Fibroblast of lung (primary cell): ENCODE results near the gene MYL6.

ENCODE experiments used
- EZH2 ChIP-seq: IDR thresholded peaks from 2 replicates; pipeline ENCODE4 v1.5.1; 2012; ENCODE audit warnings: low read length, control low read depth, mild to moderate bottlenecking; ENCODE audit errors: missing control alignments
- TF ChIP-seq, protein P1 (sequence below), 2 donors: IDR thresholded peaks in 1 of 2; conservative IDR thresholded peaks in 1 of 2; 1 replicate in 1 of 2; 2 replicates in 1 of 2; pipeline ENCODE4 v1.5.1; 2011 to 2012; ENCODE audit warnings: low read length in 2 of 2, control low read depth in 1 of 2, inconsistent platforms in 1 of 2, low read depth in 1 of 2, mild to moderate bottlenecking in 1 of 2

DNA sequence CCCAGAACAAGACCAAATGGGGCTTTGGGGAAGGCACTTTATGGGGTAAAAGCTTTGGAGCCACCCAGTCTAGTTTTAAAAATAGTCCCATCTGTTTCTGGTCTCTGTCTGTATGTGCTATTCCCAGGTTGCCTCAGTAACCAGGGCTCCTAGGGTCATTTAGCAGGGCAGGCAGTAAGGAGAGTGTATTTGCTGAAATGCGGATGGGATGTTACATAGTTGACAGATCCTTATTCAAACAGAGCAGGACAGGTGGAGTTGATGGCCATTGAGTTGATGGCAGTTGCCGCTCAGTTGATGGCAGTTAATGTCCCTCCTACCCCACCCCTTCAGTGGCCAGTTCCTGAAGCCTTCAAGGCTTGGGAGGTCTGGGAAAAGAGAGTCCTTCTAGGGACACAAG, 35.5 kb upstream of the MYL6 start:
- TF ChIP-seq, protein P1, sequence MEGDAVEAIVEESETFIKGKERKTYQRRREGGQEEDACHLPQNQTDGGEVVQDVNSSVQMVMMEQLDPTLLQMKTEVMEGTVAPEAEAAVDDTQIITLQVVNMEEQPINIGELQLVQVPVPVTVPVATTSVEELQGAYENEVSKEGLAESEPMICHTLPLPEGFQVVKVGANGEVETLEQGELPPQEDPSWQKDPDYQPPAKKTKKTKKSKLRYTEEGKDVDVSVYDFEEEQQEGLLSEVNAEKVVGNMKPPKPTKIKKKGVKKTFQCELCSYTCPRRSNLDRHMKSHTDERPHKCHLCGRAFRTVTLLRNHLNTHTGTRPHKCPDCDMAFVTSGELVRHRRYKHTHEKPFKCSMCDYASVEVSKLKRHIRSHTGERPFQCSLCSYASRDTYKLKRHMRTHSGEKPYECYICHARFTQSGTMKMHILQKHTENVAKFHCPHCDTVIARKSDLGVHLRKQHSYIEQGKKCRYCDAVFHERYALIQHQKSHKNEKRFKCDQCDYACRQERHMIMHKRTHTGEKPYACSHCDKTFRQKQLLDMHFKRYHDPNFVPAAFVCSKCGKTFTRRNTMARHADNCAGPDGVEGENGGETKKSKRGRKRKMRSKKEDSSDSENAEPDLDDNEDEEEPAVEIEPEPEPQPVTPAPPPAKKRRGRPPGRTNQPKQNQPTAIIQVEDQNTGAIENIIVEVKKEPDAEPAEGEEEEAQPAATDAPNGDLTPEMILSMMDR (conservative IDR thresholded peaks at IDR 0.05 in 1 of 2, IDR thresholded peaks at IDR 0.05 in 1 of 2; ENCODE audit: low read depth in 1 of 2, low read length in 2 of 2), result no peak
- no peak for TF ChIP-seq EZH2
